Measurements from ENCODE around the gene ADPRHL1. TPM values are rescaled to one million over a fixed set of nuclear protein-coding genes. Genes with fewer than 3 reads are reported as not detected.

Gene ADPRHL1
- under 1 TPM; 0.40 to 0.69 TPM for total RNA-seq

DNA sequence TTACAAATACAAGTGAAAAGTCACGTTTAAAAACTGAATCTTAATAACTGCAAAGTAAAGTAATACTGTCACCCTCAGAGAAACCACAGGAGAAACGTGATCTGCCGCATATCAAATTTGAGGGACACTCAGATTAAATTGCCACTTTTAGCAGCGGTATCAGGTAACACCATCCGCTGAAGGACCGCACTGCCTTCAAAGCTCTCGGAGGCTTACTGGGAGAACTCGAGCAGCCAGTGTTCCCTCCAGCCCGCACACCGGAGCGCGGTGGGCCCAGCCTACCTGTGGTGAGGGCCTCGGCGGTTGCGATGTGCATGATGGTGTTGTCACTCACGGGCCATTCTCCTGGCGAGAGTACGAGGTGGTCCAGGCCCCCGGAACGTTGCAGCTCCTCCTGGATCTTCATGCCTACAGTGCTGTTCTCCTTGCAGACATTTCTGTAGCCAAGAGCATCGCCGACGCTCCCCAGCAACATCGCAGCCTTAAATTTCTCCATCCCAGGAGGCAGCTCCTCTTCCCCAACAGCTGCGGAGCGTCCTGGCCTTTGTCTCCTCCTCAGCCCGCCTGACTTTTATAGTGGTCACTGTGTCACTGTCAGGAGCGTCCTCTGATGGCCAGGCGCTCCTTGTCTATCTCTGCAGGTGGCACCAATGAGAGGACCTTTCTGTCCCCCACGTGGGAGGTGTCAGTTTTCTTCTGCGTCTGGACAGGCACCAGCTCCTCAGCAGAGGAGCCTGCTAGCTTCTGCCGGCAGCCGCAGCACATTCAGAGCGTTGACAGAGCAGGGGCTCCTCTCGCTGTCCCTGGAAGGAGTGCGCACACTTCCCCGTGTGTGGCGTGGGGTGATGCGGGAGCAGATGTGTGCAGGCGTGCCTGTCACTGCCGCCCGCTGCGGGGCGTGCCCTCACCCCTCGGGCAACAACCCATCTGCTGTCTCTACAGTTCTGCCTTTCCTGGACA, at the start of gene ADPRHL1:
Gene ADPRHL1, minus strand, starts transcription at position 547 of the 960 bp plus-strand sequence. Its CDS starts 51 bp downstream, at position 496.
- Mint-ChIP-seq H3K9me3 (no peaks in the 10 kb centered on the region), H3K4me1 (no peaks in the 10 kb centered on the region), H3K4me3 (no peak within 1 kb of the TSS), H3K27ac (no peak within 1 kb of the TSS), H3K36me3 (ENCODE audit: low read depth) (peaks cover 34% of the 10 kb centered on the region), H3K27me3 (no peaks in the 10 kb centered on the region)
- no peak for ATAC-seq (replicated peaks)

DNA sequence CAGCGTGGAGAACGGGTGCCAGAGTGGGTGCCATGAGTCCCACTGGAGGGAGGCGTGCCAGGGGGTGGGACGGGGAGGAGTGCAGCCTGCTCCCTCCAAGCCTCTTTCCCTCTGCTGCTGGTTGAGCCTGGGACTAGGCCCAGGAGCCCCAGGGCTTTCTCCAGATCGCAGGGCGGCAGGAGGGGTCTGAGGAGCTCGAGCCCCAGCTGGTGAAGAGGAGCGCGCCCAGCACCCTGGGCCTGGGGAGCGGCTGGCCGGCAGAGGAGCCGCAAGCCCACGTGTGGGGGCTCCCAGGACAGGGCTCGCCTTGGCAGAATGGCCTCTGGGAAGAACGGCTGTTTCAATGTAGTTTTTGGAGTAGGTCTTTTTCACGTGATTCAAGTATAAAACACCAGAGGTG, 49.4 kb upstream of the ADPRHL1 start:
- ATAC-seq (replicated peaks): no peak
- Mint-ChIP-seq H3K27ac (no peak overlapping the region), H3K9me3 (no peaks in the 10 kb centered on the region), H3K4me1 (no peaks in the 10 kb centered on the region), H3K27me3 (no peaks in the 10 kb centered on the region), H3K4me3 (no peak overlapping the region), H3K36me3 (ENCODE audit: low read depth) (peaks cover 71% of the 10 kb centered on the region)

DNA sequence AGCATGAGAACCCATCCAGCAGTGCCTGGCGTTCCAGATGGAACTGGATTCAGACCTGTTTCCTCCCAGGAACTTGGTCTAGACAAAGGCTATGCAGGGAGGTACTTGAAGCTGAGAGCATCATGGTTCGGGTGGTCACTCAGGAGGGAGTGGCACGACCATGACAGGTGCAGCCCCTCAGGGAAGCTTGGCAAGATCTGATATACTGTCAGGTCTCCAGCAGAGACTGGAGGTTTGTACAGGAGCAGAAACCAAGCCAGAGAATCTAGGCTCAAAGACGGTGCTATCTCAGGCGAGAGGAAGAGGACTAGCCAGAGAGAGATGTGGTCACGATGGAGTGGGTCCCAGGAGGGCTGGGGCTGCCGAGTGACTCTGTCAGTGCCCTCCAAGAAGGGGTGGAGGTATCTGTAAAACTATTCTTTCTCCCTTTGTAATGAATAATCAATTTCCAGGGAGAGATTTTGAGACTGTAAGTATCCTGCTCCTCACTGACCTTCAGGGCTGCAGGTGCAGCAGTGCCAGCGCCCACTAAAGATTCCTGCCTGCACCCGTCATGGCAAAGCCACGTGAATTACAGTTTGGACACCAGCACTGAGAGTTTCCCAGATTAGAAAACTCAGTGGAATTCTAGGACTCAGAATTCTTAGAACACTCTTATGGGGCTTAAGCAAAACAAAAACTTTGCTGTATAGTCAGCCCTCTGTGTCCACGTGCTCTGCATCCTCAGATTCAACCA, 47.4 kb upstream of the ADPRHL1 start:
- Mint-ChIP-seq H3K27ac (no peak overlapping the region), H3K4me3 (no peak overlapping the region), H3K27me3 (no peaks in the 10 kb centered on the region), H3K4me1 (peaks cover 4% of the 10 kb centered on the region), H3K36me3 (ENCODE audit: low read depth) (peaks cover 85% of the 10 kb centered on the region), H3K9me3 (no peaks in the 10 kb centered on the region)
- ATAC-seq (replicated peaks): no peak

DNA sequence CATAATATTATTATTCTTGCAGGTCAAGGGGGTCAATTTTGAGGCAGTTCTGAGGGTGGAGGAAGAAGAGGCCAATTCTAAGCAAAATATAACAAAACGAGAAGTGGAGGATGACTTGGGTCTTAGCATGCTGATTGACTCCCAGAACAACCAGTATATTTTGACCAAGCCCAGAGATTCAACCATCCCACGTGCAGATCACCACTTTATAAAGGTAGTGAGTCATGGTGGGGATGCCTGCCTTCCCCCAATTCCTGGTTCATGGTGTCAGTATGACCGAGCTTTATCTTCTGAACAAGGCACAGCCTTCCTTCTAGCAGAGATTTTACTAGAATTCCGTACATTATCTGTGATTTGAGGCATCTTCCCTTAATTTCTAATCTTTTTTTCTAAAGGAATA, 46.6 kb upstream of the ADPRHL1 start:
- Mint-ChIP-seq H3K4me3 (no peak overlapping the region), H3K36me3 (ENCODE audit: low read depth) (peaks cover 85% of the 10 kb centered on the region), H3K9me3 (no peaks in the 10 kb centered on the region), H3K4me1 (peaks cover 6% of the 10 kb centered on the region), H3K27ac (peak overlapping the region; percentile 17), H3K27me3 (no peaks in the 10 kb centered on the region)
- ATAC-seq (replicated peaks): no peak

DNA sequence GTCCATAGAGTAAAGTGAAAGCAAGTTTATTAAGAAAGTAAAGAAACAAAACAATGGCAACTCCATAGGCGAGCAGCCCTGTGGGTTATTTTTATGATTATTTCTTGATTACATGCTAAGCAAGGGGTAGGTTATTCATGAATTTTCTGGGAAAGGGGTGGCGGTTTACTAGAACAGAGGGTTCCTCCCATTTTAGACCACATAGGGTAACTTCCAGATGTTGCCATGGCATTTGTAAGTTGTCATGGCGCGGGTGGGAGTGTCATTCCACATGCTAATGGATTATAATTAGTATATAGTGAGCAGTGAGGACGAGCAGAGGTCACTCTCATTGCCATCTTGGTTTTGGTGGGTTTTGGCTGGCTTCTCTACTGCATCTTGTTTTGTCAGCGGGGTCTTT, 45.6 kb upstream of the ADPRHL1 start:
- no peak for ATAC-seq (replicated peaks)
- Mint-ChIP-seq H3K4me3 (no peak overlapping the region), H3K27ac (no peak overlapping the region), H3K27me3 (no peaks in the 10 kb centered on the region), H3K36me3 (ENCODE audit: low read depth) (peaks cover 87% of the 10 kb centered on the region), H3K4me1 (peaks cover 13% of the 10 kb centered on the region), H3K9me3 (no peaks in the 10 kb centered on the region)

DNA sequence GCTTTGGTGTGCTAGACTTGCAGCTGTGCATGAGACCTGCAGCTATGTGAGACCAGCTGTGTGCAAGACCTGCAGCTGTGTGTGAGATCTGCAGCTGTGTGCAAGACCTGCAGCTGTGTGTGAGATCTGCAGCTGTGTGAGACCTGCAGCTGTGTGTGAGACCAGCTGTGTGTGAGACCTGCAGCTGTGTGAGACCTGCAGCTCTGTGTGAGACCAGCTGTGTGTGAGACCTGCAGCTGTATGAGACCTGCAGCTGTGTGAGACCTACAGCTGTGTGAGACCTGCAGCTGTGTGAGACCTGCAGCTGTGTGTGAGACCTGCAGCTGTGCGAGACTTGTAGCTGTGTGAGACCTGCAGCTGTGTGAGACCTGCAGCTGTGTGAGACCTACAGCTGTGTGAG, 43.9 kb upstream of the ADPRHL1 start:
- Mint-ChIP-seq H3K36me3 (ENCODE audit: low read depth) (peaks cover 80% of the 10 kb centered on the region), H3K4me3 (no peak overlapping the region)

DNA sequence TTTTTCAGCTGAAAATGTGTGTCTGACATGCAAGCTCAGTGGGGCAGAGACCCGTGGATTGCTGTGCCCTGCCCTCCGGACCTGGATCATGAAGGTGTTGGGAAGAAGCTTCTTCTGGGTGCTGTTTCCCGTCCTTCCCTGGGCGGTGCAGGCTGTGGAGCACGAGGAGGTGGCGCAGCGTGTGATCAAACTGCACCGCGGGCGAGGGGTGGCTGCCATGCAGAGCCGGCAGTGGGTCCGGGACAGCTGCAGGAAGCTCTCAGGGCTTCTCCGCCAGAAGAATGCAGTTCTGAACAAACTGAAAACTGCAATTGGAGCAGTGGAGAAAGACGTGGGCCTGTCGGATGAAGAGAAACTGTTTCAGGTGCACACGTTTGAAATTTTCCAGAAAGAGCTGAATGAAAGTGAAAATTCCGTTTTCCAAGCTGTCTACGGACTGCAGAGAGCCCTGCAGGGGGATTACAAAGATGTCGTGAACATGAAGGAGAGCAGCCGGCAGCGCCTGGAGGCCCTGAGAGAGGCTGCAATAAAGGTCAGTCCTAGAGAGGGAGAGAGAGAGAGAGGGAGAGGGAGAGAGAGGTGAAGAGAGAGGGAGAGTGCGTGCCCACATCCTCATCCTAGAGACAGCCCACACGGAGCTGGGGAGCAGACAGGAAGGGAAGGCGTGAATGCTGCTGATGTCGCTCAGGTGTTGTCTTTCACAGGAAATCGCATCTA, 42.4 kb upstream of the ADPRHL1 start:
- H3K4me1 Mint-ChIP-seq: peaks cover 22% of the 10 kb centered on the region
- H3K4me3 Mint-ChIP-seq: peak overlapping the region; percentile 35
- H3K36me3 Mint-ChIP-seq (ENCODE audit: low read depth): peaks cover 67% of the 10 kb centered on the region
- no peaks in the 10 kb centered on the region for H3K9me3 Mint-ChIP-seq
- peak overlapping the region; percentile 69 for H3K27ac Mint-ChIP-seq
- no peaks in the 10 kb centered on the region for H3K27me3 Mint-ChIP-seq
- no peak for ATAC-seq (replicated peaks)

More for the DNA sequence above, 43.9 kb upstream of the ADPRHL1 start:
- Mint-ChIP-seq H3K27me3 (no peaks in the 10 kb centered on the region), H3K9me3 (no peaks in the 10 kb centered on the region), H3K4me1 (peaks cover 22% of the 10 kb centered on the region), H3K27ac (no peak overlapping the region)
- ATAC-seq (replicated peaks): no peak

DNA sequence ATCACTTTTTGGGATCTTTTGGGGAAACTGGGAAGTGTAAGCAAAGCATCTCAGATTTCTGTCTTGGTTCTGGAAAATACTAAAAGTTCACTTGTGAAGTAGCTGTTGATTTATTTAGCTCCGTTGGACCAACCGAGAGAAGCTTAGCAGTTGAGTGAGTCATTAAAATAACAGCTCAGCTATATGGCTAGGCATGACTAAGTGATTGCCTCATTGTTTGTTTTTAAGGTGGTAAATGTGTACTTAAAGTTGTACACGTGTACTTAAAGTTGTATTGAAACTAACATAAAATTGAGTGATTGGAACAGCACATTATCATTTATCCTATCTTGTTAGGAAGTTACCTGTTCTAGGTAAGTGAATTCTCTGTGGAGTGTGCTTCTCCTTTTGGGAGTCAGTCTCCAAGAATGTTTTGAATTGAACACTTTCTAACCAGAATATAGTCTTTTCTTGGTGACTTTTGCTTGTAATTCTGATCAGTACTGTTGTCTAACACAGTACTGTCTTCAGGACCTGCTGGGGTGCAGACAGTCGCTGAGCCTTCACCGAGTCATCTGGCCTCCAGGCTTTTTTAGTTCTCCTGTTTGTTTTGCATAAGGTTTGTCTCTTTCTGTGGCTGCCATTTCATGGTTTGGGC, 40.1 kb upstream of the ADPRHL1 start:
- Mint-ChIP-seq H3K4me1 (peaks cover 38% of the 10 kb centered on the region), H3K4me3 (peak overlapping the region; percentile 74), H3K36me3 (ENCODE audit: low read depth) (peaks cover 54% of the 10 kb centered on the region), H3K27ac (peak overlapping the region; percentile 80), H3K27me3 (no peaks in the 10 kb centered on the region), H3K9me3 (no peaks in the 10 kb centered on the region)
- ATAC-seq (replicated peaks): peak; percentile 64

DNA sequence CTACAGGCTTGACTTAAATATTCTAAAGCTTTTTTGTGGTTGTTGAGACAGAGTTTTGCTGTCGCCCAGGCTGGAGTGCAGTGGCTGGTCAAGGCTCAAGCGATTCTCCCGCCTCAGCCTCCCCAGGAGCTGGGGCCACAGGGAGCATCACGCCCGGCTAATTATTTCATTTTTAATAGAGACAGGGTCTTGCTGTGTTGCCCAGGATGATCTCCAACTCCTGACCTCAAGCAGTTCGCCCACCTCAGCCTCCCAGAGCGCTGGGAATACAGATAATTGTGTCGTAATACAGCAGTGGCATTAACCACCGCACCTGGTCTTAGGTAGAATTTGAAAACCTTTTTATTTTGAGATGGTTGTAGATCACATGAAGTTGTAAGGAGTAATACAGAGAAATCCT, 38.7 kb upstream of the ADPRHL1 start:
- peak overlapping the region; percentile 59 for H3K27ac Mint-ChIP-seq
- peak overlapping the region; percentile 74 for H3K4me3 Mint-ChIP-seq
- no peak for ATAC-seq (replicated peaks)

DNA sequence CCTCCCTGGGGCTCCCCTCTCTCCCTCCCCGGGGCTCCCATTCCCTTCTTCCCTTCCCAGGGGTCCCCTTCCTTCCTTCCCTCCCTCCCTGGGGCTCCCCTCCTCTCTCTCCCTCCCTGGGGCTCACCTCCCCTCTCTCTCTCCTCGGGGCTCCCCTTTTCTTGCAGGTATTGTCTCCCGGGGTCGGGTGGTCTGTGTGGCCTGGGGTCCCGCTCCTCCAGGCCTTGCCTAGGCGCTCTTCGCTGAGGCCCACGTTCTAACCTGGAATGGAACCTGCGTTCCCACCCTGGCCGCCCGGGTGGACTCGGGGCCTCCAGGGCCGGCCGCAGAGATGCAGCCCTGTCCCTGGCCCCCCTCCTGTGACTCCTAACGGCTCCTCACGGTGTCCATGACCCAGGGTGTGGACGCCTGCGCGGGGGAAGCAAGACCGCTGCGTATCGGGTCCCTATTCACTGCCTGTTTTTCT, 38.2 kb upstream of the ADPRHL1 start:
- Mint-ChIP-seq H3K4me3 (peak overlapping the region; percentile 74), H3K27me3 (no peaks in the 10 kb centered on the region), H3K4me1 (peaks cover 46% of the 10 kb centered on the region), H3K36me3 (ENCODE audit: low read depth) (peaks cover 36% of the 10 kb centered on the region), H3K9me3 (no peaks in the 10 kb centered on the region), H3K27ac (peak overlapping the region; percentile 59)
- no peak for ATAC-seq (replicated peaks)

More for the DNA sequence above, 38.7 kb upstream of the ADPRHL1 start:
- Mint-ChIP-seq H3K4me1 (peaks cover 46% of the 10 kb centered on the region), H3K27me3 (no peaks in the 10 kb centered on the region), H3K36me3 (ENCODE audit: low read depth) (peaks cover 41% of the 10 kb centered on the region), H3K9me3 (no peaks in the 10 kb centered on the region)

DNA sequence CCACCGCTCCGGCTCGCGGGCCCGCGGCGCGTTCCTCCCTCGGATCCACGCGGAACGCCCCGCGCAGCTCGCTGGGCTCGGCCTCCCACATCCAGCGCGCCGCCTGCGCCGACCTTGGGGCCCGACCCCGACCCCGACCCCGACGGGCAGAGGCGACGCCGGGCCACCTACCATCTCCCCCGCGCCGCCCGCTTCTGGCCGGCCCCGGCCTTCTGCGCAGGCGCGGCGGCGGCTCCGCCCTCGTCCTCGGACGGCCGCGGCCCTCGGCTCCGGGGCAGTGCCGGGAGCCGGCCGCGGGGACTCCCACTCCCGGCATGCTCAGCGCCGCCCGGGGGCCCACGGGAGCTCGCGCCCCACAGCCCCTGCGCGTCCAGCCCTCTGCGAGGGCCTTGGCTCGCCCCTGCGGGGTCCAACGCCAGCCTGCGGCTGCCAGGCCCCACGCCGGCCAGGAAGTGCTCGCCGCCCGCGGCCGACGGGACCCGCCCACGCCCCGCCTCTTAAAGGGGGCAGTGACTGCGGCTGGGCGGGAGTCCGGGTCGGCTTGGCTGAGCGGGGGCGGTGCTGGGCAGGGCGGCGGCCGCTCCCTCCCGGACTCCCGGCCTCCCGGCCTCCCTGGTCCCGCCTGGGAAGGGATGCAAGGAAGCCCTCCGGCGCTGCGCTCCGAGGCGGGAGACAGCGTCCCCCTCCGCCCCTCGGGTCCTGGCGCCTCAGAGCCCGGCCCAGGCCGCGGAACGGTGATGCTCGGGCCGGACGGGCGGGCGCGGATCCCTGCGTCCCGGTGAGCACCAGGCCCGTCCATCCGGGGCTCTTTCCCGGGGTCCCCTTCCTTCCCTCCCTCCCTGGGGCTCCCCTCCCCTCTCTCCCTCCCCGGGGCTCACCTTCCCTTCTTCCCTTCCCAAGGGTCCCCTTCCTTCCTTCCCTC, 37.5 kb upstream of the ADPRHL1 start, which contains the start of gene DCUN1D2:
Gene DCUN1D2, minus strand, starts transcription at position 216 of the 922 bp plus-strand sequence. Its CDS starts 42 bp downstream, at position 174.
- Mint-ChIP-seq H3K27me3 (no peaks in the 10 kb centered on the region), H3K9me3 (no peaks in the 10 kb centered on the region), H3K27ac (peak within 1 kb of the TSS; percentile 87), H3K4me3 (peak within 1 kb of the TSS; percentile 93), H3K36me3 (ENCODE audit: low read depth) (peaks cover 29% of the 10 kb centered on the region), H3K4me1 (peaks cover 43% of the 10 kb centered on the region)
- ATAC-seq (replicated peaks): peak; percentile 80

DNA sequence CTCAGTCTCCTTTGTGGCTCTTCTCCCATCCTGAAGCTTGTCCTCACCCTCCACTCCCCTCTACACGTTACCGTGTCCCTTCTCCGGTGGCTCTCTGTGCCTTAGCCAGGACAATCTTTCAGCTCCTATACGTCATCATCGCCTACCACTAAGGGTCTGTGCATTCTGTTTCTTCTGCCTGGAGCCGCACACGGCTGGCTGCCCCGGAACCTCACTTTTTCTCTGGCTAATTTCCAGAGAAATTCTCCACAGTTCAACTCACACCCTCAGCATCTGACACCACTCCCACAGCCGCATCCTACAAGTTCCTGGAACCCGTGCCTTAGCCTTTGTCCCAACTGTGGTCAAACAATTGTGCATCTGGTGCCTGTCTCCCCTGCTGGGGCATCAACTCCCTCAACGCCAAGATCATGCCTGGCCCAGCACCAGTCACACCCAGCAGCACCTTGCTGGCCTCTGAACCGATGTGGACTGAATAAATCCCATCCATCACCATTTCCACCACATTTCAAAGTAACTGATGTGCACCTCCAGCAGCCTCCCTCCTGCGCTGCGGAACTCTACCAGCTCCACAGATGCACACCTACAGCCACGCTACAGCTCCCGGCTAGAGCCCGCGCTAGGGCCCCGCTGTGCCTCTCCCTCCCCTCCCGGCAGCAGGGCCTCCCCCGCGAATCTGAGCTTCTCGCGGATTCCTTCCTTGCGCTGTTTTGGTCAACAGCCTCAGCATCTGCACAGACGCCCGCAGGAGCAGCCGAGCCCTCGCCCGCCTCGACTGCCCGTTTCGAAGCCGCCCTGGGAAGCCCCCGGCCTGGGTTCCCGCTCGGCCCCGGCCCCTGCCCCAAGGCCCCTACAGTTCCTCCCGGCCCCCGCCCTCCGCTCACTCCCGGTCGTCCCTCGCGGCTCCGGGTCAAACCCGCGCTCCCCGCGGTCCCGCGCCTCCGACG, 36.5 kb upstream of the ADPRHL1 start:
- Mint-ChIP-seq H3K36me3 (ENCODE audit: low read depth) (peaks cover 20% of the 10 kb centered on the region), H3K27me3 (no peaks in the 10 kb centered on the region), H3K9me3 (no peaks in the 10 kb centered on the region), H3K4me3 (peak overlapping the region; percentile 93), H3K27ac (peak overlapping the region; percentile 87), H3K4me1 (peaks cover 40% of the 10 kb centered on the region)
- peak; percentile 34 for ATAC-seq (replicated peaks)

All from activated T-helper 17 cell treated with anti-CD3 and anti-CD28 coated beads, Interleukin-2, amount 50 U/mL, for 72 hours (primary cell).